OCI-LY7 (cell line): ENCODE data around the gene SAPCD2. TPM values are rescaled to one million over a fixed set of nuclear protein-coding genes. Genes with fewer than 3 reads are reported as not detected.
A peak's percentile ranks its signal among the peaks of the same experiment; 100 is the strongest.

Source experiments
- BruUV-seq: library from RNA; stranded (reverse); fragments of 400-500 nt; replicated peaks from 2 replicates; lab custom pipeline; 2021; lab: Mats Ljungman, UMichigan
- CTCF ChIA-PET: fragments of 300-600 bp; sonication (Branson Sonifier 250); formaldehyde crosslinking; loops from one replicate; lab custom pipeline; 2022; ENCODE audit warnings: antibody characterized with exemption; ENCODE audit not compliant: unreplicated experiment; lab: Charles Lee
- POLR2A ChIA-PET: fragments of 300-600 bp; sonication (Branson Sonifier 250); formaldehyde crosslinking; loops from one replicate; lab custom pipeline; 2022; ENCODE audit warnings: antibody characterized with exemption; lab: Charles Lee
- DNase-seq: peaks from one replicate; pipeline ENCODE4 v3.0.0-alpha.2; 2015; ENCODE audit warnings: low spot score
- H2AFZ ChIP-seq: fragments of 200-600 bp; sonication (generic), shearing (Covaris generic); 2 replicates; pipeline ENCODE4 v1.6.1; 2014; ENCODE audit warnings: mild to moderate bottlenecking, antibody characterized with exemption, low read length, moderate library complexity
- H3K27ac ChIP-seq: fragments of 200-600 bp; sonication (generic); 2 replicates; pipeline ENCODE4 v1.5.1; 2014; ENCODE audit warnings: mixed run types, low read depth, mild to moderate bottlenecking, moderate library complexity, low read length, inconsistent platforms; ENCODE audit not compliant: poor library complexity, severe bottlenecking
- H3K36me3 ChIP-seq: fragments of 200-600 bp; sonication (generic); 2 replicates; pipeline ENCODE4 v1.6.1; 2014; ENCODE audit warnings: mild to moderate bottlenecking, antibody characterized with exemption, low read length, moderate library complexity, mixed read lengths; ENCODE audit not compliant: insufficient read depth
- H3K4me1 ChIP-seq: fragments of 200-600 bp; sonication (generic); 2 replicates; pipeline ENCODE4 v1.5.1; 2014; ENCODE audit warnings: mild to moderate bottlenecking, low read length; ENCODE audit not compliant: insufficient read depth, poor library complexity, severe bottlenecking
- H3K4me2 ChIP-seq: fragments of 200-600 bp; sonication (generic); 2 replicates; pipeline ENCODE4 v1.6.1; 2014; ENCODE audit warnings: mild to moderate bottlenecking, low read length
- H3K4me3 ChIP-seq: fragments of 200-600 bp; sonication (generic); 2 replicates; pipeline ENCODE4 v1.5.1; 2014; ENCODE audit warnings: mild to moderate bottlenecking, low read depth, low read length; ENCODE audit not compliant: poor library complexity, severe bottlenecking
- H3K79me2 ChIP-seq: fragments of 200-600 bp; sonication (generic); 2 replicates; pipeline ENCODE4 v1.6.1; 2016; ENCODE audit warnings: low read depth, mild to moderate bottlenecking, low read length, moderate library complexity, mixed read lengths; ENCODE audit not compliant: insufficient read depth
- H3K9me2 ChIP-seq: fragments of 200-600 bp; sonication (generic); 2 replicates; pipeline ENCODE4 v1.6.1; 2016; ENCODE audit warnings: mild to moderate bottlenecking, low read length, mixed read lengths; ENCODE audit not compliant: insufficient read depth
- H3K9me3 ChIP-seq: fragments of 200-600 bp; sonication (generic); 2 replicates; pipeline ENCODE4 v1.6.1; 2014; ENCODE audit warnings: mild to moderate bottlenecking, mixed run types, low read length, mixed read lengths
- H4K20me1 ChIP-seq: fragments of 200-600 bp; sonication (generic); 2 replicates; pipeline ENCODE4 v1.6.1; 2014; ENCODE audit warnings: mild to moderate bottlenecking, antibody characterized with exemption, low read length, moderate library complexity, mixed read lengths; ENCODE audit not compliant: insufficient read depth
- CTCF ChIP-seq: fragments of 200-600 bp; sonication (generic); conservative IDR thresholded peaks from 2 replicates; pipeline ENCODE4 v1.5.1; 2014; ENCODE audit warnings: mild to moderate bottlenecking, antibody characterized with exemption, low read length, moderate library complexity, mixed read lengths
- EZH2phosphoT487 ChIP-seq: fragments of 200-600 bp; sonication (generic); IDR thresholded peaks from 2 replicates; pipeline ENCODE4 v1.6.1; 2018; ENCODE audit warnings: low read depth, borderline replicate concordance, mild to moderate bottlenecking, mixed run types, antibody characterized with exemption, low read length, moderate library complexity, mixed read lengths
- intact Hi-C: fragments of 100-400 bp; cut with micrococcal nuclease; formaldehyde crosslinking; loops from one replicate; pipeline ENCODE4 v1.10.0; 2022; ENCODE audit not compliant: unreplicated experiment
- total RNA-seq, 2 experiments: library from RNA; depleted of rRNA in 1 of 2; stranded (reverse); fragments of >200 nt in 1 of 2; shearing (Covaris generic) in 1 of 2; gene quantifications; 2 replicates each; pipeline ENCODE4 v1.2.3, GENCODE V29; 2014 to 2022

SAPCD2 gene
- total RNA-seq, 2 experiments from 2014 or later: 57.2 to 74.0 TPM

- Histone ChIP-seq H3K36me3 (peaks cover 34% of the 10 kb centered on the region), H3K27ac (peak overlapping the region; percentile 42), H3K4me2 (peak overlapping the region; percentile 71), H3K4me1 (peaks cover 30% of the 10 kb centered on the region), H3K9me2 (no peaks in the 10 kb centered on the region), H3K79me2 (no peaks in the 10 kb centered on the region), H4K20me1 (no peaks in the 10 kb centered on the region), H3K9me3 (no peaks in the 10 kb centered on the region), H2AFZ (peak overlapping the region; percentile 59; the same call in 1 of the 2 replicates), H3K4me3 (peak overlapping the region; percentile 95)
- ChIA-PET POLR2A (no interaction called here), CTCF (no interaction called here)
- BruUV-seq: TSS peak; percentile 54
- TF ChIP-seq CTCF (no peak), EZH2phosphoT487 (no peak)
- intact Hi-C loops: loop anchor here (2.0 kb wide), 1 partner anchor 45 kb away; no protein-coding TSS in a partner anchor
- DNase-seq: no peak
Observed at GRCh38 chr9:137114220-137114612, 43.9 kb upstream of the SAPCD2 start.

GRCh38 chr9:137113385-137114159, 43.2 kb upstream of the SAPCD2 start:
- H4K20me1 ChIP-seq: no peaks in the 10 kb centered on the region
- peaks cover 24% of the 10 kb centered on the region for H3K4me1 ChIP-seq
- intact Hi-C loops: loop anchor here (2.0 kb wide), 1 partner anchor 45 kb away; no protein-coding TSS in a partner anchor
- H3K79me2 ChIP-seq: no peaks in the 10 kb centered on the region
- no peak overlapping the region for H2AFZ ChIP-seq
- peak overlapping the region; percentile 55 for H3K4me2 ChIP-seq
- BruUV-seq: no TSS peak
- H3K27ac ChIP-seq: no peak overlapping the region
- ChIA-PET POLR2A (no interaction called here), CTCF (interaction anchor here (0.9 kb wide), 1 partner anchor 46 kb away, joined by 3 read pairs; no protein-coding TSS in a partner anchor)
- peaks cover 41% of the 10 kb centered on the region for H3K36me3 ChIP-seq
- no peaks in the 10 kb centered on the region for H3K9me3 ChIP-seq
- H3K4me3 ChIP-seq: peak overlapping the region; percentile 95
- no peaks in the 10 kb centered on the region for H3K9me2 ChIP-seq
- no peak for DNase-seq
- TF ChIP-seq CTCF (peak; percentile 37), EZH2phosphoT487 (no peak)
